Thoracic aorta (tissue), 2 donors: Measurements from ENCODE around the gene KMT2A. TPM values are rescaled to one million over a fixed set of nuclear protein-coding genes. Genes with fewer than 3 reads are reported as not detected.
"Not testable (repeated sequence)": the region's sequence is repeated elsewhere in the genome, so short reads cannot be mapped to it uniquely, and the experiment has no call there.

Experiments
- ATAC-seq: fragments of 150-250 bp; one replicate; pipeline ENCODE4 v1.8.0; 2017; ENCODE audit warnings: low read depth; ENCODE audit not compliant: insufficient number of reproducible peaks, low FRiP score
- DNase-seq: peaks from one replicate; pipeline ENCODE4 v3.0.0-alpha.2; 2020; ENCODE audit warnings: low spot score
- H3K27ac ChIP-seq, 2 donors: fragments of 200-600 bp; sonication (generic); 1 replicate in 1 of 2; 2 replicates in 1 of 2; pipeline ENCODE4 v1.5.1; 2016; ENCODE audit warnings: mild to moderate bottlenecking in 2 of 2, moderate library complexity in 2 of 2
- H3K27me3 ChIP-seq: fragments of 200-600 bp; sonication (generic); replicated peaks from 2 replicates; pipeline ENCODE4 v1.6.0; 2016; ENCODE audit warnings: mild to moderate bottlenecking; ENCODE audit not compliant: insufficient read depth
- H3K36me3 ChIP-seq: fragments of 200-600 bp; sonication (generic); one replicate; pipeline ENCODE4 v1.5.1; 2016
- H3K4me1 ChIP-seq, 2 donors: fragments of 200-600 bp; sonication (generic); 1 replicate in 1 of 2; 2 replicates in 1 of 2; pipeline versions ENCODE4 v1.5.1 to v1.6.0; 2016; ENCODE audit warnings: low read depth in 2 of 2, mild to moderate bottlenecking in 1 of 2; ENCODE audit not compliant: control insufficient read depth in 1 of 2
- H3K4me3 ChIP-seq: fragments of 200-600 bp; sonication (generic); 2 replicates; pipeline ENCODE4 v1.5.1; 2016; ENCODE audit warnings: mild to moderate bottlenecking
- H3K9me3 ChIP-seq: fragments of 200-600 bp; sonication (generic); 2 replicates; pipeline ENCODE4 v1.5.1; 2016
- total RNA-seq, 2 donors: library from RNA; depleted of rRNA; stranded (reverse); fragments of >200 nt; gene quantifications; one replicate each; pipeline versions ENCODE4 v1.1.0 to v1.2.3, GENCODE V29; 2016
- TF ChIP-seq, protein P1 (sequence below): fragments of 200-600 bp; sonication (generic); IDR thresholded peaks from one replicate; pipeline ENCODE4 v1.5.1; 2019; ENCODE audit warnings: antibody characterized with exemption

KMT2A gene
- total RNA-seq, 2 donors from 2014 or later = 88.1 to 105 TPM

DNA sequence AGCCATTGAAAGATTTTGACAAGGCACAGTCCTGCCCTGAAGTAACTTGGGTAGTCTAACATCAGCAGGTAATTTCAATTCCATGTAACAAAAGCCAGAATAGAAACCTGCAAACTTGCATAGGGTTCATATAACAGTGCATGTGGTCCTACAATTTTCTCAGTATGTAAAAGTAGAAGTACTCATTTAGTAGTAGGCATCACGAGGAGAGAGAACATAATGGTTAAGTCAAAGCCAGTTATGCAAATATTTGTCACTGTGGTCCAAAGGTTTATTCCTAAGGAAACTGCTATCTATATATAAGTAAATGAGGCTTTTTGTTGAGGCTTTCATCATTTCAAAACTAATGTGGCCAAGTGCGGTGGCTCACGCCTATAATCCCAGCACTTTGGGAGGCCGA, 24.8 kb upstream of the KMT2A start:
- H3K4me3 ChIP-seq = no peak overlapping the region
- no peak for ATAC-seq
- H3K27me3 ChIP-seq = no peaks in the 10 kb centered on the region
- H3K4me1 ChIP-seq = no peaks in the 10 kb centered on the region
- no peak overlapping the region for H3K27ac ChIP-seq
- H3K36me3 ChIP-seq = peaks cover 9% of the 10 kb centered on the region
- DNase-seq = no peak
- no peaks in the 10 kb centered on the region for H3K9me3 ChIP-seq
- TF ChIP-seq, protein P1, sequence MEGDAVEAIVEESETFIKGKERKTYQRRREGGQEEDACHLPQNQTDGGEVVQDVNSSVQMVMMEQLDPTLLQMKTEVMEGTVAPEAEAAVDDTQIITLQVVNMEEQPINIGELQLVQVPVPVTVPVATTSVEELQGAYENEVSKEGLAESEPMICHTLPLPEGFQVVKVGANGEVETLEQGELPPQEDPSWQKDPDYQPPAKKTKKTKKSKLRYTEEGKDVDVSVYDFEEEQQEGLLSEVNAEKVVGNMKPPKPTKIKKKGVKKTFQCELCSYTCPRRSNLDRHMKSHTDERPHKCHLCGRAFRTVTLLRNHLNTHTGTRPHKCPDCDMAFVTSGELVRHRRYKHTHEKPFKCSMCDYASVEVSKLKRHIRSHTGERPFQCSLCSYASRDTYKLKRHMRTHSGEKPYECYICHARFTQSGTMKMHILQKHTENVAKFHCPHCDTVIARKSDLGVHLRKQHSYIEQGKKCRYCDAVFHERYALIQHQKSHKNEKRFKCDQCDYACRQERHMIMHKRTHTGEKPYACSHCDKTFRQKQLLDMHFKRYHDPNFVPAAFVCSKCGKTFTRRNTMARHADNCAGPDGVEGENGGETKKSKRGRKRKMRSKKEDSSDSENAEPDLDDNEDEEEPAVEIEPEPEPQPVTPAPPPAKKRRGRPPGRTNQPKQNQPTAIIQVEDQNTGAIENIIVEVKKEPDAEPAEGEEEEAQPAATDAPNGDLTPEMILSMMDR = no peak

DNA sequence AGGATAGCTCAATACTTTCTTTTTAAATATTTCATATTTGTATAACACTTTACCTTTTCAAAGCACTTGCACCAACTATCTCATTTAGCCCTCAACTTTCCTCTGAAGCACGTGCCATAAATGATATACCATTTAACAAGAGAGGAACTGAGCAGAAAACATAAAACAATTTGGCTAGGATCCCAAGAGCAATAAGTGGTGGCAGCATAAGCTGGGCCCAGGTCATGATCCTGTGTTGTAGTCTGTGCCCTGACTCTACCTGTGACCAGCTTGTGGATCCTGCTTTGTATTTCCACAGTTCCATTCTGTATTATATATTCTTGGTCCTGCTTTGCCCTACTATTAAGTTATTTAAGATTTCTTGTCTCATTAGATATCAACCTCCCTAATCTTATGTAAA, 23.4 kb upstream of the KMT2A start:
- no peak for DNase-seq
- no peaks in the 10 kb centered on the region for H3K9me3 ChIP-seq
- no peaks in the 10 kb centered on the region for H3K4me1 ChIP-seq
- H3K27ac ChIP-seq = no peak overlapping the region
- peaks cover 4% of the 10 kb centered on the region for H3K36me3 ChIP-seq
- no peaks in the 10 kb centered on the region for H3K27me3 ChIP-seq
- TF ChIP-seq, protein P1 = no peak
- H3K4me3 ChIP-seq = no peak overlapping the region
- no peak for ATAC-seq

DNA sequence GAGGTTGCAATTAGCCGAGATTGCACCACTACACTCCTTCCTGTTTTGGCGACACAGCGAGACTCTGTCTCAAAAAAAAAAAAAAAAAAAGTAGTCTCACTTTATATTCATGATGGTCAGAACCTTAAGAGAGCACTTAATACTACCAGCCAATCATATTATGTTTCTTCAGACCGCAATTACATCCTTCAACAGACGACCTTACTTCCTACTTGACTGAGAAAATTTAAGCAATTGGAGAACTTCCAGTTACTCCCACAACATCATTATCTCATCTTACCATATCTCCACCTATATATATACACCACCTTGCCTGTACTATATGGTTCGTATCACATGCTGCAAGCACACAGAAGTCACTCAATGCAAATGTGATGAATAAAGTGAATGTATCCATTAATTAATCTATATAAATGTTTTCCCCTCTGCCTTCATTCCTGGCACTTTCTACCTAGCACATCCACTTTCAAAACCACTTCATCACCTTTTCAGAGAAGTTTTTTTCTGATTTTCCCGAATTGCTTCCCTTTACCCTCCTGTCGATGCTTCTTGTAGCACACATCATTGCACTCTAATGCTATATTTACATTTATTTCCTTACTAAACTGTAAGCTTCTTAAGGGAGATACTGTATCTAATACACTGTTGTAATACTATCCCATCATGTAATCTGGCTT, 21.1 kb upstream of the KMT2A start:
- Histone ChIP-seq H3K4me1 (no peaks in the 10 kb centered on the region), H3K27me3 (no peaks in the 10 kb centered on the region), H3K36me3 (peaks cover 4% of the 10 kb centered on the region), H3K9me3 (no peaks in the 10 kb centered on the region), H3K4me3 (no peak overlapping the region), H3K27ac (no peak overlapping the region)
- ATAC-seq = no peak
- no peak for DNase-seq
- TF ChIP-seq, protein P1 = no peak

DNA sequence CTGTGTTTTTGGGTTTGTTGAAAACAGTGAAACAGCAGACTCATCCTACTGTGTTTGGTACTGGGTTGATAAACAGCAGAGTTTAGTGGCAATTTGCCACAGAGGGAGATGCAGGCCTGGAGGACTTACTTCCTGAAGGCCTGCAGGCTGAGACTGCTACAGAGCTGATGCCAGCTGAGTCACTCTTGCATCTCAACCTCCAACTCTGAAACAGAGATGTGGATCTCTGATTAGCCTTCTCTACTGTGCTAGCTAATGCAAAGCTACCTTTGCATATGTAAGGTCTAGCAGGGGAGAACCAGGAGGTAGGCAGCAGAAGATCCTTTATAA, 20.6 kb upstream of the KMT2A start:
- DNase-seq (no peak), ATAC-seq (no peak)
- no peaks in the 10 kb centered on the region for H3K9me3 ChIP-seq
- H3K4me3 ChIP-seq = no peak overlapping the region
- TF ChIP-seq, protein P1 = no peak
- no peaks in the 10 kb centered on the region for H3K27me3 ChIP-seq
- no peaks in the 10 kb centered on the region for H3K4me1 ChIP-seq
- H3K27ac ChIP-seq = no peak overlapping the region
- H3K36me3 ChIP-seq = peaks cover 2% of the 10 kb centered on the region

DNA sequence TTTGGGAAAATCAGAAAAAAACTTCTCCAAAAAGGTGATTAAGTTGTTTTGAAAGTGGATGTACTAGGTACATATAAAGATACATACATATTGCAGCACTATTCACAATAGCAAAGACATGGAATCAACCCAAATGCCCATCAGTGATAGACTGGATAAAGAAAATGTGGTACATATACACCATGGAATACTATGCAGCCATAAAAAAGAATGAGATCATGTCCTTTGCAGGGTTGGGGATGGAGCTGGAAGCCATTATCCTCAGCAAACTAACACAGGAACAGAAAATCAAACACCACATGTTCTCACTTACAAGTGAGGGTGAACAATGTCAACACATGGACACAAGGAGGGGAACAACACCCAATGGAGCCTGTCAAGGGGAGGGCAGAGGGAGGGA, 19.4 kb upstream of the KMT2A start:
- H3K4me3 ChIP-seq, H3K9me3 ChIP-seq, H3K27ac ChIP-seq, ATAC-seq, H3K4me1 ChIP-seq, DNase-seq, H3K27me3 ChIP-seq, H3K36me3 ChIP-seq: not testable (repeated sequence)

DNA sequence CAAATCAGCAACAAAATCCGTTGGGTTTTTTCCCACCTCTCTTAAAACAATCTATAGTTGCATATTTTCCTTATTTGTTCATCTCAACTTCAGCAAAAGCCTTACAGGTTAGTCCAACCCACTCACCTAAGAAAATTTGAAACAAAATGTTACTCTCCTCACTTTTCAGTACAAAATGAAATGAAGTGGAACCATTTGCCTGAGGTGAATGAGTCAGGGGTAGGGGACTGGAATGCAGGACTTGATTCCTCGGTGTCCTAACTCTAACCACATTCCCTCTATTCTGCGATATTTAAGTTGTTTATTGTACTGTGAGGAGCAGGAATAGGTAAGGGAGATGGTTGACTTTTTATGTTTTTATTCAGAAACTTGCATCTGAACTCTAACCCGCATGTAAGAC, 18.5 kb upstream of the KMT2A start:
- Histone ChIP-seq H3K36me3 (no peaks in the 10 kb centered on the region), H3K9me3 (no peaks in the 10 kb centered on the region), H3K4me1 (no peaks in the 10 kb centered on the region), H3K27ac (no peak overlapping the region), H3K4me3 (no peak overlapping the region), H3K27me3 (no peaks in the 10 kb centered on the region)
- ATAC-seq (no peak), DNase-seq (no peak)
- TF ChIP-seq, protein P1 = no peak
